ENCODE data around the gene LHFPL2. TPM values are rescaled to one million over a fixed set of nuclear protein-coding genes. Genes with fewer than 3 reads are reported as not detected.

The LHFPL2 gene
- total RNA-seq, 6 experiments from 2014 or later: 14.4 to 18.9 (median 16.7) TPM

DNA sequence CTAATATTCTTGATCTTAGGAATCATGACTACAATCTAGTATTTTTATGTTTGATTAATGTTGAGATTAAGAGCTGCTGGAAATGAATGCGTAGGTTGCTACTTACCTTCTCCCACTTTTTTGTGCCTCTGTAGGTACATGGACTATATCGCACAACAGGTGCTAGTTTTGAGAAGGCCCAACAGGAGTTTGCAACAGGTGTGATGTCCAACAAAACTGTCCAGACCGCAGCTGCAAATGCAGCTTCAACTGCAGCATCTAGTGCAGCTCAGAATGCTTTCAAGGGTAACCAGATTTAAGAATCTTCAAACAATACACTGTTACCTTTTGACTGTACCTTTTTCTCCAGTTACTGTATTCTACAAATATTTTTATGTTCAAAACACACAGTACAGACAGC, 173.2 kb downstream of the LHFPL2 start:
- Mint-ChIP-seq H3K4me3 (no peak overlapping the region), H3K27me3 (ENCODE audit: insufficient read depth) (no peaks in the 10 kb centered on the region), H3K27ac (no peak overlapping the region), H3K9me3 (no peaks in the 10 kb centered on the region), H3K4me1 (ENCODE audit: low read depth) (no peaks in the 10 kb centered on the region), H3K36me3 (ENCODE audit: low read depth) (no peaks in the 10 kb centered on the region)
- DNase-seq: no peak
- TF ChIP-seq, protein P1, sequence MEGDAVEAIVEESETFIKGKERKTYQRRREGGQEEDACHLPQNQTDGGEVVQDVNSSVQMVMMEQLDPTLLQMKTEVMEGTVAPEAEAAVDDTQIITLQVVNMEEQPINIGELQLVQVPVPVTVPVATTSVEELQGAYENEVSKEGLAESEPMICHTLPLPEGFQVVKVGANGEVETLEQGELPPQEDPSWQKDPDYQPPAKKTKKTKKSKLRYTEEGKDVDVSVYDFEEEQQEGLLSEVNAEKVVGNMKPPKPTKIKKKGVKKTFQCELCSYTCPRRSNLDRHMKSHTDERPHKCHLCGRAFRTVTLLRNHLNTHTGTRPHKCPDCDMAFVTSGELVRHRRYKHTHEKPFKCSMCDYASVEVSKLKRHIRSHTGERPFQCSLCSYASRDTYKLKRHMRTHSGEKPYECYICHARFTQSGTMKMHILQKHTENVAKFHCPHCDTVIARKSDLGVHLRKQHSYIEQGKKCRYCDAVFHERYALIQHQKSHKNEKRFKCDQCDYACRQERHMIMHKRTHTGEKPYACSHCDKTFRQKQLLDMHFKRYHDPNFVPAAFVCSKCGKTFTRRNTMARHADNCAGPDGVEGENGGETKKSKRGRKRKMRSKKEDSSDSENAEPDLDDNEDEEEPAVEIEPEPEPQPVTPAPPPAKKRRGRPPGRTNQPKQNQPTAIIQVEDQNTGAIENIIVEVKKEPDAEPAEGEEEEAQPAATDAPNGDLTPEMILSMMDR (IDR thresholded peaks at IDR 0.05): no peak

DNA sequence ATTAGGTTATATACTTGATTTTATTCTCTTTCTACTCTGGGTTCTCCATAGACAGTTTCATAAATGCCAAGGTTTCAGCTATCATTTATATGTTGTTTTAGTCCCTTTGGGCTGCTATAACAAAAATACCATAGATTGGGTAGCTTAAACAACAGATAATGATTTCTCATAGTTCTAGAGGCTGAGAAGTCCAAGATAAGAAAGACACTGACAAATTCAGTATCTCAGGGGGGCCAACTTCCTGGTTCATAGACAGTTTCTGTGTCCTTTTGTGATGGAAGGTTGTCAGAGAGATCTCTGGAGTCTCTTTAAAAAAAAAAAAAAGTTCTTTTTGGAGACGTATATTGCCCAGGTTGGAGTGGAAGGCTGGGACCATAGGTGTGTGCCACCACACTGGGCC, 174.8 kb downstream of the LHFPL2 start:
- Mint-ChIP-seq H3K36me3 (ENCODE audit: low read depth) (no peaks in the 10 kb centered on the region), H3K4me1 (ENCODE audit: low read depth) (no peaks in the 10 kb centered on the region)
- TF ChIP-seq, protein P1 (IDR thresholded peaks at IDR 0.05): no peak

DNA sequence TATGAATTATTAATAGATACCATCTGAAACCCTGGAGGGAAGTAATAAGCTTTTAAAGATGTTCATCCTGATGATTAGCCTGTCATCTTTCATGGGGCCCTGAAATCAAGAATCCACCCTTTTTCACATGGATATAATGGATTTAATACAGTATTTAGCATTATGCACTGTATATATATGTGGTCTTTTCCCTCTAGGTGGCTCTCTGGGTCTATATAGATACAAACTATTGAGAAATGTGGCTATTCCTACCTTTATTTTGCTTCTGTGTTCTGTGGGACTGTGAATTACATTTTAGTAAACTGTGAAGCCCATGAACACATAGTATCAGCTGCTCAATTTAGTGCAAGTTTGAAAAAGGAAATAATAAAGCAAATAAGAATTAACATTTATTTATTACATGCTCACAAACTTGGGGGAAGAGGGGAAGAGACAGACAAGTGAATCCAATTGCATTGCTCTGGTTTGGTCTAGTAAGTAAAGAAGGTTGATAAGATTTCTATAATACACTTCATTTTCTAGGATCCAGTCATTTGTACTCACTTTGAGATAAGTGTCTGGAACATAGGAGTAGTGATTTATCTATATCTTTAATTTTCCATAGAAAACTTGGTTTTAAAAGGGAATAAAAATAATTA, 176.0 kb downstream of the LHFPL2 start:
- no peak overlapping the region for H3K4me3 Mint-ChIP-seq
- H3K4me1 Mint-ChIP-seq (ENCODE audit: low read depth): no peaks in the 10 kb centered on the region; the same call in 1 of the 2 replicates
- H3K36me3 Mint-ChIP-seq (ENCODE audit: low read depth): no peaks in the 10 kb centered on the region
- H3K27me3 Mint-ChIP-seq (ENCODE audit: insufficient read depth): no peaks in the 10 kb centered on the region
- TF ChIP-seq, protein P1 (IDR thresholded peaks at IDR 0.05): peak; percentile 69
- no peaks in the 10 kb centered on the region for H3K9me3 Mint-ChIP-seq
- no peak overlapping the region for H3K27ac Mint-ChIP-seq
- peak; percentile 6 for DNase-seq

More for the DNA sequence above, 174.8 kb downstream of the LHFPL2 start:
- H3K27me3 Mint-ChIP-seq (ENCODE audit: insufficient read depth): no peaks in the 10 kb centered on the region
- no peak overlapping the region for H3K27ac Mint-ChIP-seq
- H3K9me3 Mint-ChIP-seq: no peaks in the 10 kb centered on the region
- no peak overlapping the region for H3K4me3 Mint-ChIP-seq
- no peak for DNase-seq

DNA sequence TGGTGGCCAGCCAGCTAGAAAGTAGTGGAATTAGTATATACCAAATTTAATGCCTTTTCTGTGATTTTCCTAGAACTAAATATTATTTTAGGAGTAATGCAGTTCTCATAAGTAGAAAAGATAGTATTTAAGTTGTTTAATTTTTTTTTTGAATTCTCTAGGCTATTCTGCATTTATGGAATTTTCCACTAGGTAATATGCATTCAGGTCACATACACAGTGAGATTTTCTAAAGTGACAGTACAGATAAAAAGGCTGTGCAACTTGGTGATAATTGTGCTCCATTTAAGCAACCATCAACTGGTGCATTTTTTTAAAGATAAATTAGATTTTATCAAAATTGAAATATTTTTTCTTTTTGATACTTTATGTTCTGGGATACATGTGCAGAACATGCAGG, 176.7 kb downstream of the LHFPL2 start:
- TF ChIP-seq, protein P1 (IDR thresholded peaks at IDR 0.05): no peak
- Mint-ChIP-seq H3K4me3 (no peak overlapping the region), H3K9me3 (no peaks in the 10 kb centered on the region), H3K36me3 (ENCODE audit: low read depth) (no peaks in the 10 kb centered on the region), H3K27ac (no peak overlapping the region), H3K4me1 (ENCODE audit: low read depth) (no peaks in the 10 kb centered on the region; the same call in 1 of the 2 replicates), H3K27me3 (ENCODE audit: insufficient read depth) (no peaks in the 10 kb centered on the region)
- no peak for DNase-seq

DNA sequence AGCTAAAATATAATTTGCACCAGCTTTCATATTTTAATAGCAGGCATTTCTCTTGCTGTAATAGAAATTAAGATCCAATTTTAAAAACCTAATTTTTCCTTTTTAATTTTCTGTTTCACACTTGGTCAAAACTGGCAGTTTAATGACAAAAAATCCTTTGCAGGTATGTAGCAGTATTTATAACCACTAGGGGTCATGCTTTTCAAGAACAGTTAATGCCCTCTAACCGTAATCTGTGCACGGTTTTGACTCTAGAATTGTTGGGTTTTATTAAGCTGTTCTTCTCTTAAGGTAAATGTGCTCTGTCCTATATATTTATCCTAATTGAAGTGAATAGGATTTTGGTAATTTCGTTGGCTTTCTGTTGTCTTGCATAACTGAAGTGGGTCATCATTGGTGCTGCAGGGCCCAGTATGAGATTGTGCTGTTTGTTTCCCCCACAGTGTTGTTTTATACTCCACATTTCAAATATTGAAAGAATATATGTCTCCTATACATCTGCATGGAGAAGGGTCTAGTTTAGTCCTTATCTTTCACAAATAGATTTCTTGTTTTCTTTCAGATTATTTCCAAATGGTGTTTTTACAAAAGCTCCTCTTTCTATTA, 180.7 kb downstream of the LHFPL2 start:
- Mint-ChIP-seq H3K36me3 (ENCODE audit: low read depth) (no peaks in the 10 kb centered on the region; the same call in 1 of the 2 replicates), H3K4me1 (ENCODE audit: low read depth) (no peaks in the 10 kb centered on the region; the same call in 1 of the 2 replicates), H3K27me3 (ENCODE audit: insufficient read depth) (no peaks in the 10 kb centered on the region; the same call in 1 of the 2 replicates), H3K4me3 (no peak overlapping the region), H3K9me3 (no peaks in the 10 kb centered on the region), H3K27ac (no peak overlapping the region)
- DNase-seq: peak; percentile 37
- TF ChIP-seq, protein P1 (IDR thresholded peaks at IDR 0.05): peak; percentile 94

All from HFFc6 (cell line).